Measurements from ENCODE around the gene FGB. TPM values are rescaled to one million over a fixed set of nuclear protein-coding genes. Genes with fewer than 3 reads are reported as not detected.

Gene FGB
- total and polyA plus RNA-seq, 2 of the 13 experiments (the other 11 are each of a cell fraction or from before 2014, with no cell fraction given) = 226 to 784 TPM

DNA sequence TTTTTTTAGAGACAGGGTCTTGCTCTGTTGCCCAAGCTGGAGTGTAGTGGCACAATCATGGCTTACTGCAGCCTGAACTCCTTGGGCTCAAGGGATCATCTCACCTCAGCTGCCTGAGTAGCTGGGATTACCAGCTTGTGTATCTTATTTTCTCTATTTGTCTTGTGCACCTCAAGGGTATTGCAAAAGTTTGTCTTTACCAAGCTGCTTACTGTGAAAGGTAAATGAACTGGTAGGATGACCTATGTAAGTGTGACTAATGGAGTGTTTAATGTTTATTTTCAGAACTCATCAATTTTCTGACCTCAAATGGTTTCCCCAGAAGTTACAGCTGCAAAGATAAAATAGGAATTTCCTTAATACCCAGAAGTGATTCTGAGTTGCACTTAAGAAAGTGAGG lies 33.0 kb downstream of the FGB start (continued):
- TF ChIP-seq, protein P1, sequence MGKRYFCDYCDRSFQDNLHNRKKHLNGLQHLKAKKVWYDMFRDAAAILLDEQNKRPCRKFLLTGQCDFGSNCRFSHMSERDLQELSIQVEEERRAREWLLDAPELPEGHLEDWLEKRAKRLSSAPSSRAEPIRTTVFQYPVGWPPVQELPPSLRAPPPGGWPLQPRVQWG (CRISPR knock-in tag; IDR thresholded peaks at IDR 0.05; ENCODE audit: borderline replicate concordance, low read depth) = no peak
- TF ChIP-seq PITX1 (CRISPR knock-in tag; IDR thresholded peaks at IDR 0.05) (peak; percentile 93), KAT8 (CRISPR knock-in tag; IDR thresholded peaks at IDR 0.05) (peak; percentile 74), ERF (CRISPR knock-in tag; IDR thresholded peaks at IDR 0.05) (peak; percentile 27; the same call in 1 of the 2 replicates), ATF3 (CRISPR knock-in tag; IDR thresholded peaks at IDR 0.05) (peak; percentile 37; the same call in 1 of the 2 replicates), MIER3 (CRISPR knock-in tag; IDR thresholded peaks at IDR 0.05; ENCODE audit: borderline replicate concordance) (peak; percentile 81; the same call in 1 of the 2 replicates), ELF4 (CRISPR knock-in tag; IDR thresholded peaks at IDR 0.05; ENCODE audit: borderline replicate concordance) (no peak), ZFP1 (CRISPR knock-in tag; IDR thresholded peaks at IDR 0.05) (0 out of 2 replicates have a peak, but pooled peaks have one; percentile 60), IRF2 (CRISPR knock-in tag; IDR thresholded peaks at IDR 0.05) (peak; percentile 76), HNF1B (CRISPR knock-in tag; IDR thresholded peaks at IDR 0.05) (no peak), KLF16 (CRISPR knock-in tag; IDR thresholded peaks at IDR 0.05) (peak in 1 of 2 experiments; percentile 92; a peak in 2 of 4 replicates), KDM4B (CRISPR knock-in tag; IDR thresholded peaks at IDR 0.05) (peak; percentile 71; the same call in 1 of the 2 replicates)
- TF ChIP-seq, protein P2, sequence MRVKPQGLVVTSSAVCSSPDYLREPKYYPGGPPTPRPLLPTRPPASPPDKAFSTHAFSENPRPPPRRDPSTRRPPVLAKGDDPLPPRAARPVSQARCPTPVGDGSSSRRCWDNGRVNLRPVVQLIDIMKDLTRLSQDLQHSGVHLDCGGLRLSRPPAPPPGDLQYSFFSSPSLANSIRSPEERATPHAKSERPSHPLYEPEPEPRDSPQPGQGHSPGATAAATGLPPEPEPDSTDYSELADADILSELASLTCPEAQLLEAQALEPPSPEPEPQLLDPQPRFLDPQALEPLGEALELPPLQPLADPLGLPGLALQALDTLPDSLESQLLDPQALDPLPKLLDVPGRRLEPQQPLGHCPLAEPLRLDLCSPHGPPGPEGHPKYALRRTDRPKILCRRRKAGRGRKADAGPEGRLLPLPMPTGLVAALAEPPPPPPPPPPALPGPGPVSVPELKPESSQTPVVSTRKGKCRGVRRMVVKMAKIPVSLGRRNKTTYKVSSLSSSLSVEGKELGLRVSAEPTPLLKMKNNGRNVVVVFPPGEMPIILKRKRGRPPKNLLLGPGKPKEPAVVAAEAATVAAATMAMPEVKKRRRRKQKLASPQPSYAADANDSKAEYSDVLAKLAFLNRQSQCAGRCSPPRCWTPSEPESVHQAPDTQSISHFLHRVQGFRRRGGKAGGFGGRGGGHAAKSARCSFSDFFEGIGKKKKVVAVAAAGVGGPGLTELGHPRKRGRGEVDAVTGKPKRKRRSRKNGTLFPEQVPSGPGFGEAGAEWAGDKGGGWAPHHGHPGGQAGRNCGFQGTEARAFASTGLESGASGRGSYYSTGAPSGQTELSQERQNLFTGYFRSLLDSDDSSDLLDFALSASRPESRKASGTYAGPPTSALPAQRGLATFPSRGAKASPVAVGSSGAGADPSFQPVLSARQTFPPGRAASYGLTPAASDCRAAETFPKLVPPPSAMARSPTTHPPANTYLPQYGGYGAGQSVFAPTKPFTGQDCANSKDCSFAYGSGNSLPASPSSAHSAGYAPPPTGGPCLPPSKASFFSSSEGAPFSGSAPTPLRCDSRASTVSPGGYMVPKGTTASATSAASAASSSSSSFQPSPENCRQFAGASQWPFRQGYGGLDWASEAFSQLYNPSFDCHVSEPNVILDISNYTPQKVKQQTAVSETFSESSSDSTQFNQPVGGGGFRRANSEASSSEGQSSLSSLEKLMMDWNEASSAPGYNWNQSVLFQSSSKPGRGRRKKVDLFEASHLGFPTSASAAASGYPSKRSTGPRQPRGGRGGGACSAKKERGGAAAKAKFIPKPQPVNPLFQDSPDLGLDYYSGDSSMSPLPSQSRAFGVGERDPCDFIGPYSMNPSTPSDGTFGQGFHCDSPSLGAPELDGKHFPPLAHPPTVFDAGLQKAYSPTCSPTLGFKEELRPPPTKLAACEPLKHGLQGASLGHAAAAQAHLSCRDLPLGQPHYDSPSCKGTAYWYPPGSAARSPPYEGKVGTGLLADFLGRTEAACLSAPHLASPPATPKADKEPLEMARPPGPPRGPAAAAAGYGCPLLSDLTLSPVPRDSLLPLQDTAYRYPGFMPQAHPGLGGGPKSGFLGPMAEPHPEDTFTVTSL (CRISPR knock-in tag; IDR thresholded peaks at IDR 0.05; ENCODE audit: borderline replicate concordance) = peak; percentile 87
- TF ChIP-seq, protein P3, sequence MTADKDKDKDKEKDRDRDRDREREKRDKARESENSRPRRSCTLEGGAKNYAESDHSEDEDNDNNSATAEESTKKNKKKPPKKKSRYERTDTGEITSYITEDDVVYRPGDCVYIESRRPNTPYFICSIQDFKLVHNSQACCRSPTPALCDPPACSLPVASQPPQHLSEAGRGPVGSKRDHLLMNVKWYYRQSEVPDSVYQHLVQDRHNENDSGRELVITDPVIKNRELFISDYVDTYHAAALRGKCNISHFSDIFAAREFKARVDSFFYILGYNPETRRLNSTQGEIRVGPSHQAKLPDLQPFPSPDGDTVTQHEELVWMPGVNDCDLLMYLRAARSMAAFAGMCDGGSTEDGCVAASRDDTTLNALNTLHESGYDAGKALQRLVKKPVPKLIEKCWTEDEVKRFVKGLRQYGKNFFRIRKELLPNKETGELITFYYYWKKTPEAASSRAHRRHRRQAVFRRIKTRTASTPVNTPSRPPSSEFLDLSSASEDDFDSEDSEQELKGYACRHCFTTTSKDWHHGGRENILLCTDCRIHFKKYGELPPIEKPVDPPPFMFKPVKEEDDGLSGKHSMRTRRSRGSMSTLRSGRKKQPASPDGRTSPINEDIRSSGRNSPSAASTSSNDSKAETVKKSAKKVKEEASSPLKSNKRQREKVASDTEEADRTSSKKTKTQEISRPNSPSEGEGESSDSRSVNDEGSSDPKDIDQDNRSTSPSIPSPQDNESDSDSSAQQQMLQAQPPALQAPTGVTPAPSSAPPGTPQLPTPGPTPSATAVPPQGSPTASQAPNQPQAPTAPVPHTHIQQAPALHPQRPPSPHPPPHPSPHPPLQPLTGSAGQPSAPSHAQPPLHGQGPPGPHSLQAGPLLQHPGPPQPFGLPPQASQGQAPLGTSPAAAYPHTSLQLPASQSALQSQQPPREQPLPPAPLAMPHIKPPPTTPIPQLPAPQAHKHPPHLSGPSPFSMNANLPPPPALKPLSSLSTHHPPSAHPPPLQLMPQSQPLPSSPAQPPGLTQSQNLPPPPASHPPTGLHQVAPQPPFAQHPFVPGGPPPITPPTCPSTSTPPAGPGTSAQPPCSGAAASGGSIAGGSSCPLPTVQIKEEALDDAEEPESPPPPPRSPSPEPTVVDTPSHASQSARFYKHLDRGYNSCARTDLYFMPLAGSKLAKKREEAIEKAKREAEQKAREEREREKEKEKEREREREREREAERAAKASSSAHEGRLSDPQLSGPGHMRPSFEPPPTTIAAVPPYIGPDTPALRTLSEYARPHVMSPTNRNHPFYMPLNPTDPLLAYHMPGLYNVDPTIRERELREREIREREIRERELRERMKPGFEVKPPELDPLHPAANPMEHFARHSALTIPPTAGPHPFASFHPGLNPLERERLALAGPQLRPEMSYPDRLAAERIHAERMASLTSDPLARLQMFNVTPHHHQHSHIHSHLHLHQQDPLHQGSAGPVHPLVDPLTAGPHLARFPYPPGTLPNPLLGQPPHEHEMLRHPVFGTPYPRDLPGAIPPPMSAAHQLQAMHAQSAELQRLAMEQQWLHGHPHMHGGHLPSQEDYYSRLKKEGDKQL (CRISPR knock-in tag; IDR thresholded peaks at IDR 0.05; ENCODE audit: low read depth) = peak; percentile 96
- TF ChIP-seq, protein P4, sequence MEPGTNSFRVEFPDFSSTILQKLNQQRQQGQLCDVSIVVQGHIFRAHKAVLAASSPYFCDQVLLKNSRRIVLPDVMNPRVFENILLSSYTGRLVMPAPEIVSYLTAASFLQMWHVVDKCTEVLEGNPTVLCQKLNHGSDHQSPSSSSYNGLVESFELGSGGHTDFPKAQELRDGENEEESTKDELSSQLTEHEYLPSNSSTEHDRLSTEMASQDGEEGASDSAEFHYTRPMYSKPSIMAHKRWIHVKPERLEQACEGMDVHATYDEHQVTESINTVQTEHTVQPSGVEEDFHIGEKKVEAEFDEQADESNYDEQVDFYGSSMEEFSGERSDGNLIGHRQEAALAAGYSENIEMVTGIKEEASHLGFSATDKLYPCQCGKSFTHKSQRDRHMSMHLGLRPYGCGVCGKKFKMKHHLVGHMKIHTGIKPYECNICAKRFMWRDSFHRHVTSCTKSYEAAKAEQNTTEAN (CRISPR knock-in tag; conservative IDR thresholded peaks at IDR 0.05) = peak; percentile 93
